GM21367 (cell line): ENCODE data around the gene ADAD2.

Experiments used
- ATAC-seq: cut with Tn5 transposase; IDR thresholded peaks from one replicate; pipeline ENCODE4 v1.9.1; 2021; ENCODE audit not compliant: unreplicated experiment

The ADAD2 gene

DNA sequence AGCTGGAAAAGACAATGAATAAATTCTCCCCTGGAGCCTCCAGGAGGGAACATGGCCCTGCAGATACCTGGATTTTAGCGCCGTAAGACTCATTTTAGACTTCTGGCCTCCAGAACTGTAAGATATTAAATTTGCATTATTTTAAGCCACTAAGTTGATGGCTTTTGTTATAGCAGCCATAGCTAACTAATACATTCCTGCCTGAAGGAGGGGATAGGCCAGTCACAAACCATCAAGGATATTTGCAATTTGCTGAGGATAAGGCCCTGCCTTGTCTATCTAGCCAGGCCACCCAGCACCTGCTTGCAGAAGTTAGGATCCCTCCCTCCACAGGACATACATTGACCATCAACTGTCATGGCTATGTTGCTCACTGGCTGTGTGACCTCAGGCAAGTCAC lies 53.8 kb downstream of the ADAD2 start:
- no peak for ATAC-seq

GRCh38 chr16:84245956-84246678 lies 55.2 kb downstream of the ADAD2 start:
- no peak for ATAC-seq

- ATAC-seq, result no peak
These were observed 55.7 kb downstream of the ADAD2 start for GRCh38 chr16:84246679-84247077.
